Endothelial cell of umbilical vein (primary cell): ENCODE data around the gene HOXA9.

Source experiments
- CTCF ChIP-seq, 2 donors: IDR thresholded peaks; 1 replicate in 1 of 2; 2 replicates in 1 of 2; pipeline ENCODE4 v1.5.1; 2011; ENCODE audit warnings: low read length in 2 of 2, mild to moderate bottlenecking in 2 of 2, moderate library complexity in 2 of 2, control low read depth in 1 of 2, inconsistent platforms in 1 of 2, low read depth in 1 of 2; ENCODE audit not compliant: insufficient read depth in 1 of 2; ENCODE audit errors: extremely low read depth in 1 of 2
- MAX ChIP-seq: IDR thresholded peaks from 2 replicates; pipeline ENCODE4 v1.6.1; 2011; ENCODE audit not compliant: insufficient read depth, insufficient read length
- POLR2AphosphoS5 ChIP-seq: IDR thresholded peaks from 2 replicates; pipeline ENCODE4 v1.6.1; 2012; ENCODE audit warnings: low read depth, mild to moderate bottlenecking, control low read depth, low read length, moderate library complexity; ENCODE audit not compliant: insufficient read depth

GRCh38 chr7:27116962-27117886 is 48.1 kb downstream of the HOXA9 start:
- TF ChIP-seq CTCF (IDR thresholded peaks at IDR 0.05; ENCODE audit: extremely low read depth in 1 of 2, insufficient read depth in 1 of 2, low read depth in 1 of 2, low read length in 2 of 2) (no peak), POLR2AphosphoS5 (no peak), MAX (no peak)
